ENCODE data around the gene RIPOR3.

GRCh38 chr20:50588034-50588736, 103.2 kb downstream of the RIPOR3 start:
- TF ChIP-seq CTCF (conservative IDR thresholded peaks at IDR 0.05; ENCODE audit: low read length) (peak; percentile 100), EZH2phosphoT487 (IDR thresholded peaks at IDR 0.05; ENCODE audit: borderline replicate concordance, low read depth, low read length) (no peak)

Measured in OCI-LY7 (cell line).